22Rv1 (cell line): Measurements from ENCODE around the gene BDNF.
A peak's percentile ranks its signal among the peaks of the same experiment; 100 is the strongest.
"Not testable (repeated sequence)": the region's sequence is repeated elsewhere in the genome, so short reads cannot be mapped to it uniquely, and the experiment has no call there.

Source experiments
- H3K27ac ChIP-seq: fragments of 450-650 bp; 2 replicates; pipeline ENCODE4 v1.5.1; 2017
- CTCF ChIP-seq: fragments of 450-650 bp; IDR thresholded peaks from 2 replicates; pipeline ENCODE4 v1.5.1; 2017; ENCODE audit warnings: mild to moderate bottlenecking
- ZFX ChIP-seq: fragments of 450-650 bp; IDR thresholded peaks from 2 replicates; pipeline ENCODE4 v1.6.1; 2017; ENCODE audit warnings: antibody characterized with exemption, borderline replicate concordance

Gene BDNF

DNA sequence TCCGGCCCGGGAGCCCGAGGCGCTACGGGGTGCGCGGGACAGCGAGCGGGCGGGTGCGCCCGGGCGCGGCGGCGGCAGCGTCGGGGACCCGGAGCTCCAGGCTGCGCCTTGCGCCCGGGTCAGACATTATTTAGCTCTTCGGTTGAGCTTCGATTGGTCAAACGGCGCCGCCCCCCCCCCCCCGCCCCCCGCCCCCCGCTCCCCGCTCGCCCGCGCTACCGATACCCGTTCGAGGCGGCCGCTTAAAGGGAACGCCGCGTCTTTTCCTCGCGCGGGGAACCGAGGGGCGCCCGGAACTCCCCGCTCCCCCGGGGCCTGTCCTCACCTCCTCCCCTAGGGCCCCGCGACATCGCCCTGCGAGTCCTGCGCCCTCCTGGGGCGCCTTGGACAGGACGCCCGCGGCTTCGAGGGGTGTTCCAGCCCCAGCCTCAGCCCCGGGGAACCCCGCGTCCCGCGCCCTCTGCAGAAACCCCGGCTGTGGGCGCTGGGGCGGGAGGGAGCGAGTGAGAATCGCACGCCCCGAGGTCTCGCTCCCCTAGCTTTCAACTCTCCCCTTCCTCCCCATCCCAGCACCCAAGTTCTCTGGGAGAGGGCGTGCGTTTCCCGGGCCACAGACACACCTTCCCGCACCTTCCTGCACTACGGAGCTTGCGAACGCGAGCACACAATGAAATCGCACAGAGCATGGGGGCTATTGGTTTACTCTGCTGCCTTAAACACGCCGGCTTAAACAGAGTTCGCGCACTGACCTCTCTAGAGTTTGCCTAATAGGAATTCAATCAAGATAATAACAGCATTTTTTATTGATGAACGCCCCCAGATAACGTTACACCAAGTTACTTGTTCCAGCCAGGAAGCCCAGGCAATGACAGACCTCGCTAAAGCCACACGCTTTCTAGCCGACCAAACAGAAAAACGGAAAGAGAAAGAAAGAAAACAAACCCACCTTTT, at the start of gene BDNF:
Gene BDNF (minus strand): TSS at position 105 of the 951 bp plus-strand sequence. CDS start 41,891 bp downstream, outside the sequence.
- H3K27ac ChIP-seq, result peak within 1 kb of the TSS; percentile 31; the same call in 1 of the 2 replicates
- TF ChIP-seq ZFX, result no peak
- TF ChIP-seq CTCF, result no peak

- TF ChIP-seq ZFX (no peak), CTCF (no peak)
- no peak overlapping the region for H3K27ac ChIP-seq
These were observed 40.2 kb upstream of the BDNF start for GRCh38 chr11:27740362-27741013.

GRCh38 chr11:27735281-27735680, 35.0 kb upstream of the BDNF start:
- H3K27ac ChIP-seq, result no peak overlapping the region
- no peak for TF ChIP-seq ZFX
- no peak for TF ChIP-seq CTCF

DNA sequence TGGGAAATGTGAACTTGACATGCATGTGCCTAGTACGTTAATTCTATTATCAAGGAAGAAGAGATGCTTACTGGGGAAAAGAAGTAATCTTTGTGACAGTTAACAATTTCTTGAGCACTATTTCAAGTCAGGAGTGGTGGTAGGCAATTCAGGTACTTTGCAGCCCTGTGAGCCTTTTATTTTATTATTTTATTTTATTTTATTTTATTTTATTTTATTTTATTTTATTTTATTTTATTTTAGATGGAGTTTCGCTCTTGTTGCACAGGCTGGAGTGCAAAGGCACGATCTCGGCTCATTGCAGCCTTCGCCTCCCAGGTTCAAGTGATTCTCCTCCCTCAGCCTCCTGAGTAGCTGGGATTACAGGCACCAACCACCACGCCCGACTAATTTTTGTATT, 31.5 kb upstream of the BDNF start:
- H3K27ac ChIP-seq, result not testable (repeated sequence)

- no peak overlapping the region for H3K27ac ChIP-seq
- TF ChIP-seq CTCF, result no peak
- no peak for TF ChIP-seq ZFX
These were observed 26.7 kb upstream of the BDNF start for GRCh38 chr11:27726981-27727380.

DNA sequence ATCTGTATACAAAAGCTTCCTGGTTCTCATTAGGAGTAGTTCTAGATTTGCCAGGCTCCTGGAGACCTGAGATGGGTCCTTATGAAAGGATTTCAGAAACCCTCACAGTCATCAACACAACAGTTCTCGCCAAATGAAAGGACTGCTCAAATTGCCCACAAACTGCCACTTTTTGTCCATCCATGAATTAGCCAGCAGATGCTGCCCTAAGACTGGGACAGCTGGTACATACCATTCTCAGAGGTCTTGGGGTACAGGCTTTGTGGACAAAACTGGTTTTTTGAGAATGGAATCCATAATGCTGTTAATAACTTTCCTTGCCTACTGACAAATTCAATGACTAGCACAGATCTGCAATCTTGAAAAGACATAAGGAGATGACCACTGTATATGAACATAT, 23.4 kb upstream of the BDNF start:
- TF ChIP-seq CTCF, result no peak
- TF ChIP-seq ZFX, result no peak
- H3K27ac ChIP-seq, result no peak overlapping the region

DNA sequence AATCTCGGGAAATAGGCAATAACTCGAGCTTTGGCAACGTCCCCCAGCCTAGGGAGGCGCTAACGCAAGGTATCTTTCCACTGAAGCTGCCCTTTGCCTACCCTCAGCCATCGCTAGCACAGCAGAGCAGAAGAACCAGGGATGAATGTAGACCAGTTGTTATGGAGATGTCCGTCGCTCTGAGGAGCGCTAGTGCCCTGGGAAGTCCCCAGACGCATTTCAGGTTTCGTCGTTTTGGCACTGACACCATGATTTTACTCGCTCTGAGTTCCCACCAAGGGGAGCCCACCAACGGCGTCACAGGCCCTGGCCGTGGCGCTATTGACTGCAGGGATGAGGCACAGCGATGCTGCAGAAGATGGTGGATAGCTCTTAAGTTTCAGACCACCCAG, 22.7 kb upstream of the BDNF start:
- no peak for TF ChIP-seq ZFX
- TF ChIP-seq CTCF, result no peak
- H3K27ac ChIP-seq, result no peak overlapping the region
